ENCODE data around the gene CXCL8.

DNA sequence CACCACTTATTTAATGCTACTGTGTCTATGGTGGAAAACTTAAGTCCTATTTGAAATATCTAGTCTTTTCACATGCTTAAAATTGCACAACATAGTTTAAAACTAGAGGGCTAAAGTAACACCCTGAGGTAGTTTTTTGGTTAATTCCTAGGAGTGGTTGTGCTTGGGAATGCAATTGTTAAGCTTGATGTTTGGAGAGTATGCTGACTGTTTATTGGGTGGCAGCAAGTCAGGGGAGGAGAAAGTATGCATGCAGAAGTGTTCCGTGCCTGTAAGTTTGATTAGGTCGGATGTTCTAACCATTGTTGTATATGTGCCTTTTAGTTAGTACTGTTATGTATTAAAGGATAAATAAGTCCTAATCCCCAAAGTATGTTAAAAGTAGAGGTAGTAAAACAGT, 40.5 kb downstream of the CXCL8 start:
- TF ChIP-seq, protein P1, sequence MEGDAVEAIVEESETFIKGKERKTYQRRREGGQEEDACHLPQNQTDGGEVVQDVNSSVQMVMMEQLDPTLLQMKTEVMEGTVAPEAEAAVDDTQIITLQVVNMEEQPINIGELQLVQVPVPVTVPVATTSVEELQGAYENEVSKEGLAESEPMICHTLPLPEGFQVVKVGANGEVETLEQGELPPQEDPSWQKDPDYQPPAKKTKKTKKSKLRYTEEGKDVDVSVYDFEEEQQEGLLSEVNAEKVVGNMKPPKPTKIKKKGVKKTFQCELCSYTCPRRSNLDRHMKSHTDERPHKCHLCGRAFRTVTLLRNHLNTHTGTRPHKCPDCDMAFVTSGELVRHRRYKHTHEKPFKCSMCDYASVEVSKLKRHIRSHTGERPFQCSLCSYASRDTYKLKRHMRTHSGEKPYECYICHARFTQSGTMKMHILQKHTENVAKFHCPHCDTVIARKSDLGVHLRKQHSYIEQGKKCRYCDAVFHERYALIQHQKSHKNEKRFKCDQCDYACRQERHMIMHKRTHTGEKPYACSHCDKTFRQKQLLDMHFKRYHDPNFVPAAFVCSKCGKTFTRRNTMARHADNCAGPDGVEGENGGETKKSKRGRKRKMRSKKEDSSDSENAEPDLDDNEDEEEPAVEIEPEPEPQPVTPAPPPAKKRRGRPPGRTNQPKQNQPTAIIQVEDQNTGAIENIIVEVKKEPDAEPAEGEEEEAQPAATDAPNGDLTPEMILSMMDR (IDR thresholded peaks at IDR 0.05), result no peak
- TF ChIP-seq POLR2A (IDR thresholded peaks at IDR 0.05) (no peak), EP300 (IDR thresholded peaks at IDR 0.05; ENCODE audit: low read depth) (no peak), POLR2AphosphoS5 (IDR thresholded peaks at IDR 0.05) (no peak)

Measured in transverse colon (tissue), 4 donors.